Stomach (tissue), 9 donors: Measurements from ENCODE around the gene STC2. TPM values are rescaled to one million over a fixed set of nuclear protein-coding genes. Genes with fewer than 3 reads are reported as not detected.

Source experiments
- DNase-seq, 2 donors: peaks; one replicate each; pipeline versions ENCODE4 v3.0.0 to v3.0.0-alpha.2; 2013 to 2019
- H3K27ac ChIP-seq, 5 donors: fragments of 200-600 bp in 4 of 5; sonication (generic) in 4 of 5; one replicate each; pipeline ENCODE4 v1.5.1; 2013 to 2019; ENCODE audit warnings: mild to moderate bottlenecking in 1 of 5, moderate library complexity in 1 of 5
- H3K27me3 ChIP-seq, 3 donors: fragments of 200-600 bp; sonication (generic); one replicate each; pipeline ENCODE4 v1.5.1; 2017 to 2019; ENCODE audit warnings: mixed run types in 1 of 3
- H3K36me3 ChIP-seq, 4 donors: fragments of 200-600 bp; sonication (generic); 1 replicate in 3 of 4; 2 replicates in 1 of 4; pipeline ENCODE4 v1.5.1; 2016 to 2019
- H3K4me1 ChIP-seq, 4 donors: fragments of 200-600 bp; sonication (generic); one replicate each; pipeline ENCODE4 v1.5.1; 2016 to 2019
- H3K4me3 ChIP-seq, 4 donors: fragments of 200-600 bp; sonication (generic) in 3 of 4; one replicate each; pipeline ENCODE4 v1.5.1; 2016 to 2019; ENCODE audit warnings: mild to moderate bottlenecking in 1 of 4
- H3K9me3 ChIP-seq, 4 donors: fragments of 200-600 bp; sonication (generic); one replicate each; pipeline ENCODE4 v1.5.1; 2016 to 2019
- EP300 ChIP-seq: sonication (generic); formaldehyde crosslinking; IDR thresholded peaks from one replicate; pipeline ENCODE4 v1.6.1; 2017; ENCODE audit warnings: antibody characterized with exemption
- POLR2A ChIP-seq, 4 donors: fragments of 450-650 bp; IDR thresholded peaks; one replicate each; pipeline ENCODE4 v1.6.1; 2016; ENCODE audit warnings: antibody characterized with exemption in 4 of 4, control low read depth in 2 of 4, mild to moderate bottlenecking in 1 of 4, moderate library complexity in 1 of 4
- POLR2AphosphoS5 ChIP-seq, 3 donors: sonication (generic); formaldehyde crosslinking; IDR thresholded peaks; one replicate each; pipeline ENCODE4 v1.6.1; 2016; ENCODE audit warnings: antibody characterized with exemption in 3 of 3
- WGBS, 5 donors: extraction: QIAGEN DNeasy Blood & Tissue Kit in 3 of 5; methylation state at CpG; one replicate each; pipeline versions ENCODE4 v1.1.5 to v1.1.7; 2013 to 2018; 5-methylcytosine and 5-hydroxymethylcytosine counted together
- intact Hi-C: fragments of 100-400 bp; cut with DNase I; formaldehyde crosslinking; loops from one replicate; pipeline ENCODE4 v1.15.1; 2023; ENCODE audit warnings: low total_unique reads
- polyA plus RNA-seq, 3 donors: library from polyadenylated mRNA; stranded (reverse); fragments of 200-250 nt; gene quantifications; one replicate each; pipeline ENCODE4 v1.2.3, GENCODE V29; 2013
- total RNA-seq, 5 donors: library from RNA; depleted of rRNA; stranded (reverse); fragments of >200 nt; gene quantifications; one replicate each; pipeline versions ENCODE4 v1.1.0 to v1.2.3, GENCODE V29; 2014 to 2016
- TF ChIP-seq, protein P1 (sequence below), 7 experiments: fragments of 450-650 bp in 4 of 7; fragments of 200-600 bp in 3 of 7; sonication (generic) in 3 of 7; IDR thresholded peaks; one replicate each; pipeline ENCODE4 v1.5.1; 2016 to 2019; ENCODE audit warnings: antibody characterized with exemption in 7 of 7, control low read depth in 2 of 7, mild to moderate bottlenecking in 1 of 7
- donor health status: healthy with polysubstance abuse.
- donor health status: Bipolar disorder and iron deficiency.
- donor health status: healthy.

Gene STC2
- total and polyA plus RNA-seq, 8 donors = 0.15 to 2.6 (median 0.89) TPM; not detected in 1

DNA sequence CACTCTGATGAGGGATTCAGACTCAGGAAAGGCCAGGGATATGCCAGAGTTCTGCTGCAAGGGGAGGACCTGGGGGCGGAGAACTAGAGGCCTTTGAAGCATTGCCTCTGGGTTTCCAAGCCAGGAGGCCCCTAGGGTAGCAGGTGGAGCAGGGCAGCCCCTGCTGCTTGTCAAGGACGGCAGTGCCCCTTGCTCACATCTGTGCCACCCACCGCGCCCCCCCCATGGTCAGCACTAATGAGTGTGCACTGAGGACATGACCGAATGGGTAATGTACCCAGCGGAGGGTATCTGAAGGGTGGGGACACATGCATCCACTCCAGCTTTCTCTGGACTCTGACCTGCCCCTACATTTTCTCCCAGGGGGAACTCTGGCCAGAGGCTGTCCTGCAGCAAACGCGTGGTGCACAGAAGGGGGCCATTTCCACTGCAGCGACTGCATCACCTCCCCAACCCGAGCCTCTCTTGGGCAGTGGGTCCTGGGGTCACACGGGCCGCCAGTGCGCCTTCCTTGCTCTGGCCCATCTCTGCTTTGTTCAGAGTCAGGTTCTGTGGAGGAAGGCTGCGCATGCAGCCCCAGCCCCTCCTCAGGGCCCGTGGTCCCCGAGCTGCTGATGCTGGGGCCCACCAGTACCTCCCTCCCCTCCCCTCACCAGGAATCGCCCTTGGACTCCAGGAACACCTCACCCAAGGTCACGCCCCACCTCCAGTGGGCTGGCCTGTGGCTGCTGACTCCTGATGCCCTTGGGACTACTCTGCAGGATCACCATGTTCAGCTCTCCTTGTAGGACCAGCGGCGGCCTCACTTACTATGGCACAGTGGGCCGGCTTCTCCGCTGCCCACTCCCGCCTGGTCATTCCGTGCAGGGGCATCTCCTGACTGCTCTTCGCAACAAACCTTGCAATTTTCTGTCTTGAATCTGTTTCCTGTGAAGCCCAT is 31.2 kb downstream of the STC2 start:
- H3K27me3 ChIP-seq = peaks cover 0 to 50% (median 27%) of the 10 kb centered on the region in 3 donors
- TF ChIP-seq POLR2AphosphoS5 (IDR thresholded peaks at IDR 0.05) = no peak
- no peak for TF ChIP-seq EP300
- TF ChIP-seq POLR2A (IDR thresholded peaks at IDR 0.05) = no peak
- TF ChIP-seq, protein P1, sequence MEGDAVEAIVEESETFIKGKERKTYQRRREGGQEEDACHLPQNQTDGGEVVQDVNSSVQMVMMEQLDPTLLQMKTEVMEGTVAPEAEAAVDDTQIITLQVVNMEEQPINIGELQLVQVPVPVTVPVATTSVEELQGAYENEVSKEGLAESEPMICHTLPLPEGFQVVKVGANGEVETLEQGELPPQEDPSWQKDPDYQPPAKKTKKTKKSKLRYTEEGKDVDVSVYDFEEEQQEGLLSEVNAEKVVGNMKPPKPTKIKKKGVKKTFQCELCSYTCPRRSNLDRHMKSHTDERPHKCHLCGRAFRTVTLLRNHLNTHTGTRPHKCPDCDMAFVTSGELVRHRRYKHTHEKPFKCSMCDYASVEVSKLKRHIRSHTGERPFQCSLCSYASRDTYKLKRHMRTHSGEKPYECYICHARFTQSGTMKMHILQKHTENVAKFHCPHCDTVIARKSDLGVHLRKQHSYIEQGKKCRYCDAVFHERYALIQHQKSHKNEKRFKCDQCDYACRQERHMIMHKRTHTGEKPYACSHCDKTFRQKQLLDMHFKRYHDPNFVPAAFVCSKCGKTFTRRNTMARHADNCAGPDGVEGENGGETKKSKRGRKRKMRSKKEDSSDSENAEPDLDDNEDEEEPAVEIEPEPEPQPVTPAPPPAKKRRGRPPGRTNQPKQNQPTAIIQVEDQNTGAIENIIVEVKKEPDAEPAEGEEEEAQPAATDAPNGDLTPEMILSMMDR (IDR thresholded peaks at IDR 0.05) = no peak
- peaks cover 0 to 15% (median 9%) of the 10 kb centered on the region in 4 donors for H3K4me1 ChIP-seq
- 73 to 81% (median 78%) methylated on average over 23 to 25 of the region's 25 CpGs for WGBS, 5 donors
- no peak overlapping the region for H3K4me3 ChIP-seq
- no peak overlapping the region for H3K27ac ChIP-seq
- H3K36me3 ChIP-seq = no peaks in the 10 kb centered on the region
- intact Hi-C loops = loop anchor here (10.0 kb wide), 1 partner anchor 1018 kb away; no protein-coding TSS in a partner anchor
- H3K9me3 ChIP-seq = no peaks in the 10 kb centered on the region
- DNase-seq = no peak

DNA sequence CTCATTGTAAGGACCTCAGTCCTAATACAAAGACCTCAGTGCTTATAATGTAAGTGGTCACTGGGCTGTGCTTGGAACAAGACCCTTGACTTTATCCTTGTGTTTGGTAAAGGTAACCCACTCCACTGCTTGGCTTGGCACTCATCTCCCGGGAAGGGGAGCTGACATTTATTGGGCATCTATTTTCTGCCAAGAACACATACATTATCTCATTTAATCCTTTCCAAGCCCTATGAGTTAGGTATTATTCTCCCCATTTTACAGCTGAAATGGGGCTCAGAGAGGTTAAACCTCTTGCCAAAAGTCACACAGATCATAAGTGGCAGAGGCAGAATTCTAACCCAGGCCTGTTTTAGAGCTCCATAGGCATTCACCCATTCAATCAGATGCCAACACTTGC is 32.4 kb downstream of the STC2 start:
- Histone ChIP-seq H3K9me3 (no peaks in the 10 kb centered on the region), H3K4me1 (peaks cover 0 to 17% (median 9%) of the 10 kb centered on the region in 4 donors), H3K27ac (no peak overlapping the region), H3K27me3 (peaks cover 0 to 61% (median 32%) of the 10 kb centered on the region in 3 donors), H3K4me3 (no peak overlapping the region), H3K36me3 (no peaks in the 10 kb centered on the region)
- TF ChIP-seq, protein P1 (IDR thresholded peaks at IDR 0.05) = no peak
- TF ChIP-seq EP300 (no peak), POLR2AphosphoS5 (IDR thresholded peaks at IDR 0.05) (no peak)
- WGBS, 5 donors = 71 to 97% (median 90%) methylated on average over 1 of the region's 1 CpG
- intact Hi-C loops = loop anchor here (10.0 kb wide), 1 partner anchor 1019 kb away; no protein-coding TSS in a partner anchor
- no peak for DNase-seq

DNA sequence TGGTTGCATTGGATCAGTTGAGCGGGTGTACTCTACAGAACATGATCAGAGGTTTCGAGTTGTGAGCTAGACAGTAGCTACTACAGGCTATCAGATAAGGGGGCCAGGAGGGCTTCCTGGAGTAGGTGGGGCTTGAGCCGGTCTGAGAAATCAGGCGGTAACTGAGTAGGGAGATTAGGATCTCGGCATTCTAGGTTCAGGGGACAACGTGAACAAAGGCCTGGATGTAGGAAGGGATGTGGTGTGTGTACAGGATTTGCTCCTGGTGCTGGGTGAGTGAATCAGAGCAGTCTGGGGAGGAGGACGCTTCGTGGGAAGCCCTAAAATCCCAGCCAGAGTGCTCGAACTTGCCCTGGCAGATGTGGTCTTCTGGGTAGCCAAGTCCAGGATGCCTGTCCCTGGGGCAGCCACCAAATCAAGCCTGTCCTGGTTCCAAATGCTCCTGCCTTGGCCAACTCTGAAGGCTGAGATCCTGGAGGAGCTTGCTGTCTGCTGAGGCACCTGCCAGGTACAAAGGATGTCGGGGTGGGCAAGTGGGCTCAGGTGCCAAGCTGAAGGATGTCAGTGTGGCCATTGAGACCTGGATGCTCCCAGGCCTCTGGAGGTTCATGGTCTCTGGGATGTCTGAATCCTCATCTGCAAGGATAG is 33.4 kb downstream of the STC2 start:
- intact Hi-C loops = loop anchor here (5.0 to 10.0 kb wide), 3 partner anchors 38 to 1020 kb away; no protein-coding TSS in a partner anchor
- TF ChIP-seq, protein P1 (IDR thresholded peaks at IDR 0.05) = no peak
- TF ChIP-seq POLR2A (IDR thresholded peaks at IDR 0.05) (no peak), POLR2AphosphoS5 (IDR thresholded peaks at IDR 0.05) (no peak), EP300 (no peak)
- Histone ChIP-seq H3K27ac (no peak overlapping the region), H3K27me3 (peaks cover 0 to 71% (median 42%) of the 10 kb centered on the region in 3 donors), H3K9me3 (no peaks in the 10 kb centered on the region), H3K36me3 (no peaks in the 10 kb centered on the region), H3K4me3 (no peak overlapping the region), H3K4me1 (peaks cover 0 to 19% (median 9%) of the 10 kb centered on the region in 4 donors)
- DNase-seq = no peak
- WGBS, 5 donors = 38 to 47% (median 42%) methylated on average over 10 of the region's 10 CpGs
